HFF-Myc (cell line): Measurements from ENCODE around the gene NLRP11.

Experiments
- DNase-seq: peaks from one replicate; pipeline ENCODE4 v3.0.0-alpha.2; 2011; ENCODE audit warnings: low read depth; ENCODE audit errors: extremely low read depth
- H3K4me3 ChIP-seq: replicated peaks from 2 replicates; pipeline ENCODE4 v1.5.1; 2011; ENCODE audit warnings: low read depth, mild to moderate bottlenecking, control low read depth, low read length
- TF ChIP-seq, protein P1 (sequence below): IDR thresholded peaks from 2 replicates; pipeline ENCODE4 v1.5.1; 2012; ENCODE audit warnings: mild to moderate bottlenecking, low read depth, low read length, control low read depth; ENCODE audit errors: missing control alignments

Gene NLRP11

DNA sequence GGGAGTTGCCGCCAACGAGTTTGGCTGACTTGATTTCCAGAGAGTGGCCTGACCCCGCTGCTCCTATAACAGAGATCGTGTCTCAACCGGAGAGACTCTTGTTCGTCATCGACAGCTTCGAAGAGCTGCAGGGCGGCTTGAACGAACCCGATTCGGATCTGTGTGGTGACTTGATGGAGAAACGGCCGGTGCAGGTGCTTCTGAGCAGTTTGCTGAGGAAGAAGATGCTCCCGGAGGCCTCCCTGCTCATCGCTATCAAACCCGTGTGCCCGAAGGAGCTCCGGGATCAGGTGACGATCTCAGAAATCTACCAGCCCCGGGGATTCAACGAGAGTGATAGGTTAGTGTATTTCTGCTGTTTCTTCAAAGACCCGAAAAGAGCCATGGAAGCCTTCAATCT lies 26.2 kb upstream of the NLRP11 start:
- DNase-seq = no peak
- no peak overlapping the region for H3K4me3 ChIP-seq
- TF ChIP-seq, protein P1, sequence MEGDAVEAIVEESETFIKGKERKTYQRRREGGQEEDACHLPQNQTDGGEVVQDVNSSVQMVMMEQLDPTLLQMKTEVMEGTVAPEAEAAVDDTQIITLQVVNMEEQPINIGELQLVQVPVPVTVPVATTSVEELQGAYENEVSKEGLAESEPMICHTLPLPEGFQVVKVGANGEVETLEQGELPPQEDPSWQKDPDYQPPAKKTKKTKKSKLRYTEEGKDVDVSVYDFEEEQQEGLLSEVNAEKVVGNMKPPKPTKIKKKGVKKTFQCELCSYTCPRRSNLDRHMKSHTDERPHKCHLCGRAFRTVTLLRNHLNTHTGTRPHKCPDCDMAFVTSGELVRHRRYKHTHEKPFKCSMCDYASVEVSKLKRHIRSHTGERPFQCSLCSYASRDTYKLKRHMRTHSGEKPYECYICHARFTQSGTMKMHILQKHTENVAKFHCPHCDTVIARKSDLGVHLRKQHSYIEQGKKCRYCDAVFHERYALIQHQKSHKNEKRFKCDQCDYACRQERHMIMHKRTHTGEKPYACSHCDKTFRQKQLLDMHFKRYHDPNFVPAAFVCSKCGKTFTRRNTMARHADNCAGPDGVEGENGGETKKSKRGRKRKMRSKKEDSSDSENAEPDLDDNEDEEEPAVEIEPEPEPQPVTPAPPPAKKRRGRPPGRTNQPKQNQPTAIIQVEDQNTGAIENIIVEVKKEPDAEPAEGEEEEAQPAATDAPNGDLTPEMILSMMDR = no peak

DNA sequence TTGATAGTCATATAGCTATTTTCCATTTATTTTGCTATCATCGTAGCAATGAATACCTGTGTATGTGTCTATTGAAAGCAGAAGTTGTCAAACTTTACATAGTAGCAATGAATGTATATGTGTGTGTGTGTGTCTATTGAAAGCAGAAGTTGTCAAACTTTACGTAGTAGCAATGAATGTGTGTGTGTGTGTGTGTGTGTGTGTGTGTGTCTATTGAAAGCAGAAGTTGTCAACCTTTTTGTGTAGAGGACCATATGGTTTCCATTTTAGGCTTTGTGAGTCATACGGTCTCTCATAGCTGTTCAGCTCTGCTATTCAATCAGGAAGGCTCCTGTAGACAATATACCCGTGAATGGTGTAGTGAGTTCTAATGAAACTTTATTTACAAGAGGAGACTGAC lies 25.4 kb upstream of the NLRP11 start:
- DNase-seq = no peak
- TF ChIP-seq, protein P1 = no peak
- no peak overlapping the region for H3K4me3 ChIP-seq

DNA sequence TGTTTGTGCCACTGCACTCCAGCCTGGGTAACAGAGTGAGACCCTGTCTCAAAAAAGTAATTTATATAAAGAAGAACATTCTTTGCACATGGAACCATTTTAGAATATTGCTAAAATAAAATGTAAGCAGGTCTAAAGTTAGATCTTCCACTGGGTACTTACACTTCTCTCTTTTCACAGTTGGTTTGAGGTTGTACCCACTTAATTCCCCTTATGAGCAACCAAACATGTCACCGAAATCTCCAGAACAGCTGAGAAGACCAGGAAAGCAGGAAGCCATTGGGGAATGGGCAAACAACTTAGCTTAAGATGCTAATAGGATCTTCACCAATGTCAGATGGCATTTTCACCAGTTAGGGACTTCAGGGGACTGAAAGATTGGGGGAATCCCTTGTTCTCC lies 23.4 kb upstream of the NLRP11 start:
- TF ChIP-seq, protein P1 = no peak
- H3K4me3 ChIP-seq = no peak overlapping the region

DNA sequence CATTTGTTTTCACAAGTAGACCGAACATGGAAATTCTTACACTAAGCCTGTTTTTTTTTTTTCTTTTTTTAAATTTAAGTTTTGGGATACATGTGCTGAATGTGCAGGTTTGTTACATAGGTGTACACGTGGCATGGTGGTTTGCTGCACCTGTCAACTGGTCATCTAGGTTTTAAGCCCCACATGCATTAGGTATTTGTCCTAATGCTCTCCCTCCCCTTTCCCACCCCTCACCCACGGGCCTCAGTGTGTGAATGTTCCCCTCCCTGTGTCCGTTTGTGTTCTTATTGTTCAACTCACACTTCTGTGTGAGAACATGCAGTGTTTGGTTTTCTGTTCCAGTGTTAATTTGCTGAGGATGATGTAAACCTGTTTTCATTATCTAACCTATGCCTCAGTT lies 7.1 kb upstream of the NLRP11 start:
- no peak for DNase-seq
- TF ChIP-seq, protein P1 = no peak
- no peak overlapping the region for H3K4me3 ChIP-seq

More for the DNA sequence above, 23.4 kb upstream of the NLRP11 start:
- DNase-seq = no peak

DNA sequence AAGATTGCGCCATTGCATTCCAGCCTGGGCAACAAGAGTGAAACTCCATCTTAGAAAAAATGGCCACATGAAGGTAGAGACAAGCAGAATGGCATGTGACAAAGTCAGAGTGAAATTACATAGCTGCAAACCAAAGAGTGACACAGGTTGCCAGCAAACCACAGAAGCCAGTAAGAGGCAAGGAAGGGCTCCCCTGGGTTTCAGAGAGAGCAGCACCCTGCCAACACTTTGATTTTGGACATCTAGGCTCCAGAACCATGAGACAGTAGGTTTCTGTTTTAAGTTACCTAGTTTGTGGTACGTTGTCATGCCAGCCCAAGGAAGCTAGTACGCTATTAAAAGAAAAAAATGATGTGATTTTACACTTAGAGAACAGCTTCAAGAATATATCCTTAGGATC lies 6.5 kb upstream of the NLRP11 start:
- no peak for DNase-seq
- no peak overlapping the region for H3K4me3 ChIP-seq
- TF ChIP-seq, protein P1 = no peak

DNA sequence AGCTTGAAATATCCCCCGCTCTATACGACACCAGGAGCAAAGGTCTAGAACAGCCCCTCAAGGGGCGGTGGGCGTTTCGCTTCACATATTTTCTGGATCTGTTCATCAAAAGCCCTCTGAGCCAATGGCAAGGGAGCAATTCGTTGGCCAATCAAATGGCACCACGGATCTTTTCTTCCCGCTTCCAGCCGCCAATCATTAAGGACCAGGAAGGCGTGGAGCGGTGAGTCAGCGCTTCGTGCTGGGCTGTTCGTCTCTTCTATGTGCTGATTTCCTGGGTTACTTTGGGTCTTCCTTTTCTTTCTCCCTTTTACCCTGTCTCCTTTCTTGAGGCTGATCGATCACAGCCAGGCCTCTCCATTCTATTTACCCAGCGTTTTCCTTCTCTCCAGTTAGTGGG lies 4.5 kb upstream of the NLRP11 start, which contains the start of gene NLRP4:
Gene NLRP4 (plus strand): TSS at position 201 of the 400 bp plus-strand sequence. CDS start 15,541 bp downstream, outside the sequence.
- no peak within 1 kb of the TSS for H3K4me3 ChIP-seq
- DNase-seq = no peak
- TF ChIP-seq, protein P1 = no peak

DNA sequence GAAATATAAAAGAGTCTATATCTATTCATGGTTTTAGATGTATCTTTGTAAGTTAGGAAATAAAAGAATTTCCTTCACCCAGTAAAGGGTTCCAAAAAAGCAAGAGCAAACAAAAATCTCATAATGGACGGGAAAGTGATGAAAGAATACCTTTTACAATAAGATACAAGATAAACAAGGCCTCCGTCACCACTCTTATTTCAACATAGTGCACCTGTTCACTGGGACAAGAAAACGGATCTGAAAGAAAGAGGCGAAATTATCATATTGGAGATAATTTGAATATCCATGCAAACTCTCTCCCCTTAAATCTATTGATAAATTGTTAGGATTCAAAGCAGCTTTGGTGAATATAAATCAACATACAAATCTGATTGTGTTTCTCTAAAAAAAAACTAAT lies 877 bp upstream of the NLRP11 start:
- TF ChIP-seq, protein P1 = no peak
- no peak overlapping the region for H3K4me3 ChIP-seq
- no peak for DNase-seq
